Left ventricle myocardium inferior (tissue), 1 donor: ENCODE measurements around the gene PRIMPOL. TPM values are rescaled to one million over a fixed set of nuclear protein-coding genes. Genes with fewer than 3 reads are reported as not detected.
"Not testable (repeated sequence)": the region's sequence is repeated elsewhere in the genome, so short reads cannot be mapped to it uniquely, and the experiment has no call there.

Source experiments
- DNase-seq: peaks from one replicate; pipeline ENCODE4 v3.0.0-alpha.2; 2020
- H3K27ac ChIP-seq: fragments of 200-600 bp; replicated peaks from 2 replicates; pipeline ENCODE4 v1.8.0; 2021
- H3K27me3 ChIP-seq: fragments of 200-600 bp; 2 replicates; pipeline ENCODE4 v1.8.0; 2021; ENCODE audit warnings: low read depth
- H3K36me3 ChIP-seq: fragments of 200-600 bp; 2 replicates; pipeline ENCODE4 v1.8.0; 2021
- H3K4me1 ChIP-seq: fragments of 200-600 bp; 2 replicates; pipeline ENCODE4 v1.8.0; 2021
- H3K4me3 ChIP-seq: fragments of 200-600 bp; 2 replicates; pipeline ENCODE4 v1.8.0; 2021; ENCODE audit warnings: mild to moderate bottlenecking, moderate library complexity
- H3K9me3 ChIP-seq: fragments of 200-600 bp; replicated peaks from 2 replicates; pipeline ENCODE4 v1.8.0; 2021
- intact Hi-C: fragments of 100-400 bp; cut with micrococcal nuclease; formaldehyde crosslinking; loops from one replicate; pipeline ENCODE4 v1.11.0; 2022
- total RNA-seq: library from RNA; stranded (reverse); fragmentation: NEBNext Ultra II Directional; extraction: Animal tissue kit (Norgen Biotek cat#: 25700); gene quantifications from one replicate; pipeline ENCODE4 v1.2.1, GENCODE V29; 2021
- TF ChIP-seq, protein P1 (sequence below): fragments of 200-600 bp; IDR thresholded peaks from 2 replicates; pipeline ENCODE4 v1.8.0; 2021; ENCODE audit warnings: antibody characterized with exemption, mild to moderate bottlenecking, borderline replicate concordance
- donor health status: DM: no; HTN: yes; CAD: no; lungs with severe emphysema.

The PRIMPOL gene
- total RNA-seq, 1 donor from 2014 or later, result 10.6 TPM

DNA sequence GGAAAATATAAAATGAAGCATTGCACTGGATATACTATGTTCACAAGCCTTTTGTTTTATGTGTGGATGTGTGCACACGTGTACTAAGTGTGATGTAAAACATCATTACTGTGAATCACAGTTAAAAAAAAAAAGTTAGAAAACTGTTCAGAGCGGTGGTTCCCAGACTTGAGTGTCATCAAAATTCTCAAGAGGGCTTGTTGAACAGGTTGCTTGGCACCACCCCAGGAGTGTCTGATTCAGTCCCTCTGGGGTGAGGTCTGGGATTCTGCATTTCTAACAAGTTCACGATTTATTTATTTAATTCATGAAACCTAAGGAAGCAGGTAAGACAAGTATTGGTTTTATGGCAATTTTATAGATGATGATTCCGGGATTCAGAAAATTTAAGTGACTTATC lies 82.6 kb downstream of the PRIMPOL start:
- Histone ChIP-seq H3K4me3 (no peak overlapping the region), H3K4me1 (peaks cover 24% of the 10 kb centered on the region), H3K27ac (no peak overlapping the region), H3K27me3 (no peaks in the 10 kb centered on the region), H3K36me3 (no peaks in the 10 kb centered on the region), H3K9me3 (no peaks in the 10 kb centered on the region)
- TF ChIP-seq, protein P1, sequence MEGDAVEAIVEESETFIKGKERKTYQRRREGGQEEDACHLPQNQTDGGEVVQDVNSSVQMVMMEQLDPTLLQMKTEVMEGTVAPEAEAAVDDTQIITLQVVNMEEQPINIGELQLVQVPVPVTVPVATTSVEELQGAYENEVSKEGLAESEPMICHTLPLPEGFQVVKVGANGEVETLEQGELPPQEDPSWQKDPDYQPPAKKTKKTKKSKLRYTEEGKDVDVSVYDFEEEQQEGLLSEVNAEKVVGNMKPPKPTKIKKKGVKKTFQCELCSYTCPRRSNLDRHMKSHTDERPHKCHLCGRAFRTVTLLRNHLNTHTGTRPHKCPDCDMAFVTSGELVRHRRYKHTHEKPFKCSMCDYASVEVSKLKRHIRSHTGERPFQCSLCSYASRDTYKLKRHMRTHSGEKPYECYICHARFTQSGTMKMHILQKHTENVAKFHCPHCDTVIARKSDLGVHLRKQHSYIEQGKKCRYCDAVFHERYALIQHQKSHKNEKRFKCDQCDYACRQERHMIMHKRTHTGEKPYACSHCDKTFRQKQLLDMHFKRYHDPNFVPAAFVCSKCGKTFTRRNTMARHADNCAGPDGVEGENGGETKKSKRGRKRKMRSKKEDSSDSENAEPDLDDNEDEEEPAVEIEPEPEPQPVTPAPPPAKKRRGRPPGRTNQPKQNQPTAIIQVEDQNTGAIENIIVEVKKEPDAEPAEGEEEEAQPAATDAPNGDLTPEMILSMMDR, result no peak
- intact Hi-C loops, result no loop called here
- DNase-seq, result no peak

DNA sequence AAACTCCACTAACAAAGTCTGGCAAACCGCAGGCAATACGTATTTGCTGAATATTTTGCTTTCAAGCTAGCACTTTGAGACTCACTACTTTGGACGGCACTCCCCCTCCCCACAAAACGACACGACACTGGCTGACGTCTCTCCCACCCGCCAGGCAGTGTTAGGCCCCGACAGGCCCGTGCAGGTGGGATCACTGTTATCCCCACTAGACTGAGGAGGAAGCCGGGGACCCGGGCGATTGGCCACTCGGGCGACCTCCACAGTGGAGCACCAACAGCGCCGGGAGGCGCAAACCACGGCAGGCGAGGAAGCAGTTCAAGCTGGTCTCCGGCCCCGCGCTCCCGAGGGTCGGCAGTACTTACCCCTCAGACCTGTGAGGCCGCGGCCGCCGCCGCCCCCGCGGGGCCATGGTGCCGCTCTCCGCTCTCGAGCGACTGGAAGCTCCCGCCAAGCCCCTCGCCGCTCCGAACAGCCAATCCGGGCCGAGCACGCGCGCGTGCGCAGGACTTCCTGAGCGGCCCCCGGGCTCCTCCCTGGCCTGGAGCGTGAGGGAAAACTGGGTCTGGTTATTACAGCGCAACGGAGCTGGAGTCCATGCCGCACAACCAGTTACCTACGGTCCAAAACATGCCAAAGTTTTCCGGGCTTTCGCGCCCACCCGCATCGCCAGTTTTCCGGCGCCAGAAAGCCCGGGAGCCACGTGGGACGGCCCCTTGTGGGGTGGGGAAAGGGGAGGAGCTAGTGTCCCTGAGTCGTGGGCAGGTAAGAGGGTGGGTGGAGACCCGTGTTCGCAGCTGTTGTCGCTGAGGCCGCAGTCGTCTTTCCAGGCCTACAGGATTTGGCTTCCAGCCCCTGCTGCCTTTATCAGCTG lies 84.4 kb downstream of the PRIMPOL start, which contains the start of gene CENPU:
CENPU (minus strand) TSS at position 443 of the 871 bp plus-strand sequence; CDS start at position 409, 34 bp downstream.
- intact Hi-C loops, result no loop called here
- Histone ChIP-seq H3K9me3 (no peaks in the 10 kb centered on the region), H3K36me3 (no peaks in the 10 kb centered on the region), H3K27ac (peak within 1 kb of the TSS; percentile 78), H3K4me3 (peak within 1 kb of the TSS; percentile 74), H3K27me3 (no peaks in the 10 kb centered on the region), H3K4me1 (peaks cover 24% of the 10 kb centered on the region)
- TF ChIP-seq, protein P1, result no peak
- DNase-seq, result peak; percentile 95

DNA sequence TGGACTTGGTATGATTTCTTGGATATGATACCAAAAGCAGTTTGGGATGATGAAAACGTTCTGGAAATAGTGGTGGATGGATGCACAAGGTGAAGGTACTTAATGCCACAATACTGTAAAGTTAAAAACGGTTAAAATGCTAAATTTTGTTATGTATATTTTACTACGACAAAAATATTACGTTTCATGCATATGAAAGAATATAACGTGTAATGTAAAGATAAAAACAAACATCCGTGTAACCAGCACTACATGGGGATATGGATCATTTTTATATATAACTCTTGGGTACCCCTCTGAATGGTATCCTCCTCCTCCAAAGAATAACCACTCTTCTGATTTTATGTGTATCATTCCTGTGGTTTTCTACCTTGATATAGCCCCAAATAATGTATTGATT lies 85.2 kb downstream of the PRIMPOL start:
- intact Hi-C loops, result no loop called here

DNA sequence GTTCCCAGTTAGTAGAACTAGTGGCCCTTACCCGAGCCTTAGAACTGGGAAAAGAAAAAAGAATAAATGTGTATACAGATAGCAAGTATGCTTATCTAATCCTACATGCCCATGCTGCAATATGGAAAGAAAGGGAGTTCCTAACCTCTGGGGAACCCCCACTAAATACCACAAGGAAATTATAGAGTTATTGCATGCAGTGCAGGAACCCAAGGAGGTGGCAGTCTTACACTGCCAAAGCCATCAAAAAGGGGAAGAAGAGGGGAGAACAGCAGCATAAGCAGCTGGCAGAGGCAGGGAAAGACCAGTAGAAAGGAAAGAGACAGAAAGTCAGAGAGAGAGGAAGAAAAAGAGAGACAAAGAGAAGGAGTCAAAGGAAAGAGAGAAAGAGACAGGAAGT lies 90.0 kb downstream of the PRIMPOL start:
- DNase-seq, H3K4me1 ChIP-seq, H3K27ac ChIP-seq, H3K36me3 ChIP-seq, H3K9me3 ChIP-seq, intact Hi-C loops, H3K4me3 ChIP-seq, H3K27me3 ChIP-seq: not testable (repeated sequence)

More for the DNA sequence above, 85.2 kb downstream of the PRIMPOL start:
- TF ChIP-seq, protein P1, result no peak
- peak overlapping the region; percentile 74 for H3K4me3 ChIP-seq
- H3K36me3 ChIP-seq, result no peaks in the 10 kb centered on the region
- H3K4me1 ChIP-seq, result peaks cover 24% of the 10 kb centered on the region
- H3K9me3 ChIP-seq, result no peaks in the 10 kb centered on the region
- H3K27me3 ChIP-seq, result no peaks in the 10 kb centered on the region
- H3K27ac ChIP-seq, result peak overlapping the region; percentile 78
- DNase-seq, result no peak

DNA sequence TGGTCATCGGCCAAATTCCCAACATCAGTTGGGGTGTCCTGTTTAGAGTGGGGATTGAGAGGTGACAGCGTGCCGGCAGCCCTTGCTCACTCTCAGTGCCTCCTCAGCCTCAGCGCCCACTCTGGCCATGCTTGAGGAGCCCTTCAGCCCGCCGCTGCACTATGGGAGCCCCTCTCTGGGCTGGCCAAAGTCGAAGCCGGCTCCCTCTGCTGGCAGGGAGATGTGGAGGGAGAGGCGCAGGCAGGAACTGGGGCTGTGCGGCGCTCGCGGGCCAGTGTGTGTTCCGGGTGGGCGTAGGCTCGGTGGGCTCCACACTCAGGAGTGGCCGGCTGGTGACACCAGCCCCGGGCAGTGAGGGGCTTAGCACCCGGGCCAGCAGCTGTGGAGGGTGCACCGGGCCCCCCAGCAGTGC lies 91.4 kb downstream of the PRIMPOL start:
- H3K4me1 ChIP-seq, result peaks cover 8% of the 10 kb centered on the region
- intact Hi-C loops, result no loop called here
- no peaks in the 10 kb centered on the region for H3K27me3 ChIP-seq
- no peak for DNase-seq
- no peaks in the 10 kb centered on the region for H3K36me3 ChIP-seq
- H3K27ac ChIP-seq, result no peak overlapping the region
- H3K9me3 ChIP-seq, result peaks cover 5% of the 10 kb centered on the region
- no peak overlapping the region for H3K4me3 ChIP-seq
- TF ChIP-seq, protein P1, result no peak

DNA sequence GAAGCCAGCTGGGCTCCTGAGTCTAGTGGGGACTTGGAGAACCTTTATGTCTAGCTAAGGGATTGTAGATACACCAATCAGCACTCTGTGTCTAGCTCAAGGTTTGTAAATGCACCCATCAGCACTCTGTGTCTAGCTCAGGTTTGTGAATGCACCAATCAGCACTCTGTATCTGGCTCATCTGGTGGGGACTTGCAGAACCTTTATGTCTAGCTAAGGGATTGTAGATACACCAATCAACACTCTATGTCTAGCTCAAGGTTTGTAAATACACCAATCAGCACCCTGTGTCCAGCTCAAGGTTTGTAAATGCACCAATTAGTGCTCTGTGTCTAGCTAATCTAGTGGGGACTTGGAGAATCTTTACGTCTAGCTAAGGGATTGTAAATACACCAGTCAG lies 92.1 kb downstream of the PRIMPOL start:
- H3K27me3 ChIP-seq, intact Hi-C loops, H3K4me3 ChIP-seq, DNase-seq, H3K27ac ChIP-seq, H3K36me3 ChIP-seq, H3K9me3 ChIP-seq: not testable (repeated sequence)
- H3K4me1 ChIP-seq, result peaks cover 15% of the 10 kb centered on the region
